GM23248 (cell line): ENCODE results near the gene WBP2.
"Not testable (repeated sequence)": the region's sequence is repeated elsewhere in the genome, so short reads cannot be mapped to it uniquely, and the experiment has no call there.

Source experiments
- EZH2 ChIP-seq: fragments of 200-600 bp; sonication (generic); IDR thresholded peaks from 2 replicates; pipeline ENCODE4 v1.6.1; 2018; ENCODE audit warnings: antibody characterized with exemption, mild to moderate bottlenecking; ENCODE audit not compliant: insufficient read depth, poor library complexity, severe bottlenecking
- EZH2phosphoT487 ChIP-seq: fragments of 200-600 bp; sonication (generic); IDR thresholded peaks from 2 replicates; pipeline ENCODE4 v1.6.1; 2018; ENCODE audit warnings: antibody characterized with exemption, moderate library complexity, mild to moderate bottlenecking, low read depth; ENCODE audit not compliant: insufficient read depth

DNA sequence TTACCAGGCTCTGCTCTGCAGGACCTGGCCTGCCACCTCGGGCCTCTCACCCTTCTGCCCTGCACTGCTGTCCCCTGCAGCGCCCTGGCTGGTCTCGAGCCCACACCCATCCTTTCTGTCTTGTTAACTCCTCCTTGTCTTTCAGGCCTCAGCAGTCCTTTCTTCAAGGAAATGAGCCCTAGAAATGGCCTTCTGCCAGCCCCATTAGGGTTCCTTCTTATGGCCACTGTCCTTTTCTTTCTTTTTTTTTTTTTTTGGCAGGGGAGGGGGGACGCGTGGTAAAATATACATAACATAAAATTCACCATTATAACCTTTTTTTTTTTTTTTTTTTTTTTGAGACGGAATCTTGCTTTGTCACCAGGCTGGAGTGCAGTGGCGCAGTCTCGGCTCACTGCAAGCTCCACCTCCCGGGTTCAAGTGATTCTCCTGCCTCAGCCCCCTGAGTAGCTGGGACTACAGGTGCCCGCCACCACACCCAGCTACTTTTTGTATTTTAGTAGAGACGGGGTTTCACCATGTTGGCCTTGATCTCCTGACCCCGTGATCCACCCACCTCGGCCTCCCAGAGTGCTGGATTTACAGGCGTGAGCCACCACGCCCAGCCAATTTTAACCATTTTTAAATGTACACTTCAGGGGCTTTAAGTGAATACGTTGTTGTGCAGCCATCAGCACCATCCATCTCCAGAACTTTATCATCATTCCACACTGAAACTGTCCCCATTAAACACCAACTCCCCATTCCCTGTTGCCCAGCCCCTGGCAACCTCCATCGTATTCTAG is 10.5 kb upstream of the WBP2 start:
- TF ChIP-seq EZH2, EZH2phosphoT487: not testable (repeated sequence)
